Fibroblast of villous mesenchyme (primary cell): ENCODE data around the gene NUDT1. TPM values are rescaled to one million over a fixed set of nuclear protein-coding genes. Genes with fewer than 3 reads are reported as not detected.

Experiments
- DNase-seq: peaks from one replicate; pipeline ENCODE4 v3.0.0-alpha.2; 2010; ENCODE audit warnings: low read depth
- H3K4me3 ChIP-seq: 2 replicates; pipeline ENCODE4 v1.5.1; 2011; ENCODE audit warnings: low read depth, mild to moderate bottlenecking, low read length
- total RNA-seq: library from RNA; depleted of rRNA; stranded (reverse); fragments of >200 nt; gene quantifications from 2 replicates; pipeline ENCODE4 v1.2.3, GENCODE V29; 2012
- TF ChIP-seq, protein P1 (sequence below): IDR thresholded peaks from 2 replicates; pipeline ENCODE4 v1.5.1; 2012; ENCODE audit warnings: low read depth, mild to moderate bottlenecking, low read length; ENCODE audit not compliant: insufficient read depth

The NUDT1 gene
- total RNA-seq, 1 donor = 13.4 TPM

DNA sequence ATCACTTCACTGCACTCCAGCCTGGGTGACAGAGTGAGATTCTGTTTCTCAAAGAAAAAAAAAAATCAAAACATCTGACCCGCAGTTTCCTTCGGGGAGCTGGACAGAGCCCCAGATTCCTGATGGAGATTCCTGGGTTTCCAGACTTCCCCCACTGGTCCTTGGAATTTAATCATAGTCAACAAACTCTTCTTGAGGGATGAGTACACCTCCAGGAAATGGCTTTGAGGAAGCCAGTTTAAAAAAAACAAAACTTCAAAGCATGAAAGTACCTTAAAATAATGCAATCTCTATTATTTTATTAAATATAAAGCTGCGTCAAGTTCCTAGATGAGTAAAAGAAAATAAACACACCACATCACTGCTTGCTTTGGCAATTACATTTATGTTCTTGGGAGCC, 8.1 kb upstream of the NUDT1 start:
- H3K4me3 ChIP-seq = no peak overlapping the region
- TF ChIP-seq, protein P1, sequence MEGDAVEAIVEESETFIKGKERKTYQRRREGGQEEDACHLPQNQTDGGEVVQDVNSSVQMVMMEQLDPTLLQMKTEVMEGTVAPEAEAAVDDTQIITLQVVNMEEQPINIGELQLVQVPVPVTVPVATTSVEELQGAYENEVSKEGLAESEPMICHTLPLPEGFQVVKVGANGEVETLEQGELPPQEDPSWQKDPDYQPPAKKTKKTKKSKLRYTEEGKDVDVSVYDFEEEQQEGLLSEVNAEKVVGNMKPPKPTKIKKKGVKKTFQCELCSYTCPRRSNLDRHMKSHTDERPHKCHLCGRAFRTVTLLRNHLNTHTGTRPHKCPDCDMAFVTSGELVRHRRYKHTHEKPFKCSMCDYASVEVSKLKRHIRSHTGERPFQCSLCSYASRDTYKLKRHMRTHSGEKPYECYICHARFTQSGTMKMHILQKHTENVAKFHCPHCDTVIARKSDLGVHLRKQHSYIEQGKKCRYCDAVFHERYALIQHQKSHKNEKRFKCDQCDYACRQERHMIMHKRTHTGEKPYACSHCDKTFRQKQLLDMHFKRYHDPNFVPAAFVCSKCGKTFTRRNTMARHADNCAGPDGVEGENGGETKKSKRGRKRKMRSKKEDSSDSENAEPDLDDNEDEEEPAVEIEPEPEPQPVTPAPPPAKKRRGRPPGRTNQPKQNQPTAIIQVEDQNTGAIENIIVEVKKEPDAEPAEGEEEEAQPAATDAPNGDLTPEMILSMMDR = no peak
- peak; percentile 16 for DNase-seq

DNA sequence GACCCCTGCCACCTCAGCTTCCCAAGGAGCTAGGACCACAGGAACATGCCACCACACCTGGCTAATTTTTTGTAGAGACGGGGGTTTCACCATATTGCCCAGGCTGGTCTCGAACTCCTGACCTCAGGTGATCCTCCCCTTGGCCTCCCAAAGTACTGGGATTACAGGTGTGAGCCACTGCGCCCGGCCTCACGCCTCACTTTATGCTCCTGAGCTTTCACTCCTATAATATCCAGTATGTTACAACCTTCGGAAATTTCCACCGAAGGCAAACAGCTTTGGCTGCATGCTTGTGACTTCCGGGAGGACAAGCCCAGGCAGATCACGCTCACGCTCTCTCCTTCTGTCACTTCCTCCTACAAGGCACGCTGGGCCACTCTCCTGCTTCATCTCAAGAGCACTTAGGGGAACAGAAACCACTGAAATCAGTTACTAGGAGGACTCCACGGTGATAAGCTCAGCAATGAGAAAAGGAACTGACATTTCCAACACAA, 4.9 kb upstream of the NUDT1 start:
- TF ChIP-seq, protein P1 = no peak
- H3K4me3 ChIP-seq = no peak overlapping the region
- no peak for DNase-seq

DNA sequence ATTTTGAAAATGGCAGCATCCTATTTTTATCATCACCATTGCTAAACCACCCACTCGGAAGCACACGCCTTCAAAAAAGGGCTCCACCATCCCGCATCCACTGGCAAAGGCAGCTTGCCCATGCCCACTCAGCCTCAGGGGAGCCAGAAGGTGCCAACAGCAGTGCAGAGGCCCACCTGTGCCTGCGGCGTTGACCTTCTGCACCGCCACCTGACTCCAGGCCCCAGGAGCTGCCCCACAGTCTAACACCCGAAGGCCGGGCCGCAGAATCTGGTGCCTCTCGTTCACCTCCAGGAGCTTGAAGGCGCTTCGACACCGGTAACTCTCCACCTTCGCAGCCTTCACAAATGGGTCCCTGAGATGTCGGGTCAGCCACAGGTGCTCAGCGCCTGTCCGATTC, 2.8 kb upstream of the NUDT1 start:
- DNase-seq = no peak
- TF ChIP-seq, protein P1 = no peak
- H3K4me3 ChIP-seq = no peak overlapping the region

DNA sequence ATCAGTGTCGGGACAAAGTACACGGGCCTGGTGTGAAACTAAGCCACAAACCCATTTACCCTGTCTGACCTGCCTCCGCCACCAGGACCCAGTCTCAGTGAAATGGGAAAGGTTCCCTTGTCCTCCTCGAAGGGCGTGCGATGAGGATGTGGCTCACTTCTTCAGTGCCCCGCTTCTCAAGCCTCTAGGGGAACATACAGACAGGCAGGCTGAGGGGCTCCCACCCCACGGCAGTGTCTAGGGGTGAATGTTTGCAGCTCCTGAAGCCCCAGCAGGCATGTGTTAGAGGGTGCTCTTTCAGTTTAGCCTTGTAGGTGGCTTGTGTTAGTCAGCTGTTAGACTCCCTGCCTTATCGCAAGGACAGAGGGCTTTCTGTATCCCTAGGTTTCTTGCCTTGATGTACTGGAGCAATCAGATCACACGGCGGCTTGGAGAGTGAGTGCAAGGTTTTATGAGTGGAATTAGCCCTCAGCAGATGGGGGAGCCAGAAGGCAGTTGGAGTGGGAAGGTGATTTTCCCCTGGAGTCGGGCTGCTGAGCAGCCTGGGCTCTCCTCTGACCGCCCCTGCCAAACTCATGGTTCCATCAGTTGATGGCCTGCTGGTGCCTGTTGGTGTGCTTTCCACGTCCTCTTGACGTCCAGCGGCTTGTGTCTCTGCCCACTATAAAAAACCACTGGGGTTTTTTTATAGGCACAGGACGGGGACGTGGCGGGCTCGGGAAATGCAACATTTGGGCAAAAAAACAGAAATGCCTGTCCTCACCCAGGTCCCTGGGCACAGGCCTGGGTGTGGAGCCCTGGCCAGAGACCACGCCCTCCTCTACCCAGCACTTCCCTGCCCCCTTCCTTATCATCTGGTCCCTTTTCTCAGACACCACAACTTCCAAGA, 759 bp downstream of the NUDT1 start:
- TF ChIP-seq, protein P1 = no peak
- peak; percentile 37 for DNase-seq

DNA sequence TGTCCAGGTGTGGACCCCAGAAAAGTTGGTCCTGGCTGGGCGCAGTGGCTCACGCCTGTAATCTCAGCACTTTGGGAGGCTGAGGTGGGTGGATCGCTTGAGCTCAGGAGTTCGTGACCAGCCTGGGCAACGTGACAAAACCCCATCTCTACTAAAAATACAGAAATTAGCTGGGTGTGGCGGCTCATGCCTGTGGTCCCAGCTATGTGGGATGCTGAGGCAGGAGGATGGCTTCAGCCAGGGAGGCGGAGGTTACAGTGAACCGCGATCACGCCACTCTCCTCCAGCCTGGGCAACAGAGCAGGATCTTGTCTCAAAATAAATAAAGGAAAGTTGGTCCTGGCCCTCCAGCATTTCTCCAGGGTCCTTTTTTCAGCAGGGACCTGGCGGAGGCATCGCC, 1.4 kb downstream of the NUDT1 start:
- no peak for DNase-seq
- TF ChIP-seq, protein P1 = no peak

More for the DNA sequence above, 759 bp downstream of the NUDT1 start:
- peak overlapping the region; percentile 87 for H3K4me3 ChIP-seq

DNA sequence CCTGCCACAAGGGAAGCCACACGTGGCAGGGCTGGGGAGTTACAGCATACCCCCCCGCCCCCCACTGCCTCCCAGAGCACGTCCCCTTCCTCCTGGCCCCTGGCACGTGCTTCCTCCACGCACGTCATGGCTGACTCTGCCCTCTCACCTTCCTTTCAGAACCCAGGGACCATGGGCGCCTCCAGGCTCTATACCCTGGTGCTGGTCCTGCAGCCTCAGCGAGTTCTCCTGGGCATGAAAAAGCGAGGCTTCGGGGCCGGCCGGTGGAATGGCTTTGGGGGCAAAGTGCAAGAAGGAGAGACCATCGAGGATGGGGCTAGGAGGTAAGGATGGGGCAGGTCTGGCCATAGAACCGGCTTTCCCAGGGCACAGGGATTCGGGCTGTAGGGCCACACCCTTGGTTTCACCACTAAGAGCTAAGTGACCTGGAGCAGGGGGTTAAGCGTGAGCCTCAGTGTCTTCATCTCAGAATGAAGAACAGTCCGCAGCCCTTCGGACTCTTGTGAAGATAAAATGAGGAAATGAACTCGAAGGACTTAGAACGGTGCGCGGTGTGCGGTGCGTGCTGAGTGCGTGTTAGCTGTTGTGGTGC, 2.5 kb downstream of the NUDT1 start:
- DNase-seq = no peak
- TF ChIP-seq, protein P1 = no peak

More for the DNA sequence above, 1.4 kb downstream of the NUDT1 start:
- H3K4me3 ChIP-seq = no peak overlapping the region

More for the DNA sequence above, 2.5 kb downstream of the NUDT1 start:
- H3K4me3 ChIP-seq = no peak overlapping the region
